Measurements from ENCODE around the gene GRIA1.

The GRIA1 gene

GRCh38 chr5:153749960-153750359, 259.5 kb downstream of the GRIA1 start:
- no peaks in the 10 kb centered on the region for H3K36me3 ChIP-seq (ENCODE audit: control insufficient read depth in 2 of 2, insufficient read depth in 2 of 2, low read length in 2 of 2)
- no peaks in the 10 kb centered on the region for H3K27me3 ChIP-seq (ENCODE audit: control insufficient read depth in 1 of 2, insufficient read depth in 2 of 2, low read length in 2 of 2)
- H3K4me3 ChIP-seq (ENCODE audit: low read length in 2 of 2): no peak overlapping the region
- H3K4me1 ChIP-seq (ENCODE audit: control insufficient read depth, insufficient read depth, low read length): no peaks in the 10 kb centered on the region
- no peak overlapping the region for H3K9ac ChIP-seq (ENCODE audit: low read length in 2 of 2)
- no peak overlapping the region for H3K27ac ChIP-seq (ENCODE audit: low read length)
- H3K9me3 ChIP-seq (ENCODE audit: control insufficient read depth in 2 of 2, low read length in 2 of 2): no peaks in the 10 kb centered on the region

- Histone ChIP-seq H3K27ac (ENCODE audit: low read length) (no peak overlapping the region), H3K36me3 (ENCODE audit: control insufficient read depth in 2 of 2, insufficient read depth in 2 of 2, low read length in 2 of 2) (no peaks in the 10 kb centered on the region), H3K9ac (ENCODE audit: low read length in 2 of 2) (no peak overlapping the region), H3K4me1 (ENCODE audit: control insufficient read depth, insufficient read depth, low read length) (no peaks in the 10 kb centered on the region), H3K9me3 (ENCODE audit: control insufficient read depth in 2 of 2, low read length in 2 of 2) (peaks cover 0 to 3% of the 10 kb centered on the region in 2 donors), H3K27me3 (ENCODE audit: control insufficient read depth in 1 of 2, insufficient read depth in 2 of 2, low read length in 2 of 2) (no peaks in the 10 kb centered on the region), H3K4me3 (ENCODE audit: low read length in 2 of 2) (no peak overlapping the region)
Observed at GRCh38 chr5:153751251-153751650, 260.8 kb downstream of the GRIA1 start.

GRCh38 chr5:153752890-153753289, 262.4 kb downstream of the GRIA1 start:
- no peaks in the 10 kb centered on the region for H3K36me3 ChIP-seq (ENCODE audit: control insufficient read depth in 2 of 2, insufficient read depth in 2 of 2, low read length in 2 of 2)
- H3K9ac ChIP-seq (ENCODE audit: low read length in 2 of 2): no peak overlapping the region
- H3K4me3 ChIP-seq (ENCODE audit: low read length in 2 of 2): no peak overlapping the region
- no peak overlapping the region for H3K27ac ChIP-seq (ENCODE audit: low read length)
- no peaks in the 10 kb centered on the region for H3K27me3 ChIP-seq (ENCODE audit: control insufficient read depth in 1 of 2, insufficient read depth in 2 of 2, low read length in 2 of 2)
- H3K9me3 ChIP-seq (ENCODE audit: control insufficient read depth in 2 of 2, low read length in 2 of 2): peaks cover 2 to 6% of the 10 kb centered on the region in 2 donors
- H3K4me1 ChIP-seq (ENCODE audit: control insufficient read depth, insufficient read depth, low read length): no peaks in the 10 kb centered on the region

- Histone ChIP-seq H3K27me3 (ENCODE audit: control insufficient read depth in 1 of 2, insufficient read depth in 2 of 2, low read length in 2 of 2) (no peaks in the 10 kb centered on the region), H3K4me1 (ENCODE audit: control insufficient read depth, insufficient read depth, low read length) (no peaks in the 10 kb centered on the region), H3K9me3 (ENCODE audit: control insufficient read depth in 2 of 2, low read length in 2 of 2) (peaks cover 2 to 6% of the 10 kb centered on the region in 2 donors), H3K27ac (ENCODE audit: low read length) (no peak overlapping the region), H3K36me3 (ENCODE audit: control insufficient read depth in 2 of 2, insufficient read depth in 2 of 2, low read length in 2 of 2) (no peaks in the 10 kb centered on the region), H3K4me3 (ENCODE audit: low read length in 2 of 2) (no peak overlapping the region), H3K9ac (ENCODE audit: low read length in 2 of 2) (no peak overlapping the region)
Observed at GRCh38 chr5:153753645-153754432, 263.4 kb downstream of the GRIA1 start.

GRCh38 chr5:153755913-153756500, 265.5 kb downstream of the GRIA1 start:
- Histone ChIP-seq H3K9ac (ENCODE audit: low read length in 2 of 2) (no peak overlapping the region), H3K27me3 (ENCODE audit: control insufficient read depth in 1 of 2, insufficient read depth in 2 of 2, low read length in 2 of 2) (no peaks in the 10 kb centered on the region), H3K9me3 (ENCODE audit: control insufficient read depth in 2 of 2, low read length in 2 of 2) (peaks cover 2 to 6% of the 10 kb centered on the region in 2 donors)

GRCh38 chr5:153756540-153756939, 266.1 kb downstream of the GRIA1 start:
- Histone ChIP-seq H3K27ac (ENCODE audit: low read length) (no peak overlapping the region), H3K36me3 (ENCODE audit: control insufficient read depth in 2 of 2, insufficient read depth in 2 of 2, low read length in 2 of 2) (no peaks in the 10 kb centered on the region), H3K9me3 (ENCODE audit: control insufficient read depth in 2 of 2, low read length in 2 of 2) (peaks cover 2 to 6% of the 10 kb centered on the region in 2 donors)

More at GRCh38 chr5:153755913-153756500, 265.5 kb downstream of the GRIA1 start:
- Histone ChIP-seq H3K4me3 (ENCODE audit: low read length in 2 of 2) (no peak overlapping the region), H3K27ac (ENCODE audit: low read length) (no peak overlapping the region), H3K4me1 (ENCODE audit: control insufficient read depth, insufficient read depth, low read length) (no peaks in the 10 kb centered on the region), H3K36me3 (ENCODE audit: control insufficient read depth in 2 of 2, insufficient read depth in 2 of 2, low read length in 2 of 2) (no peaks in the 10 kb centered on the region)

GRCh38 chr5:153765987-153766386, 275.5 kb downstream of the GRIA1 start:
- H3K4me1 ChIP-seq (ENCODE audit: control insufficient read depth, insufficient read depth, low read length): no peaks in the 10 kb centered on the region
- H3K27ac ChIP-seq (ENCODE audit: low read length): no peak overlapping the region
- no peak overlapping the region for H3K9ac ChIP-seq (ENCODE audit: low read length in 2 of 2)
- no peaks in the 10 kb centered on the region for H3K9me3 ChIP-seq (ENCODE audit: control insufficient read depth in 2 of 2, low read length in 2 of 2)
- H3K27me3 ChIP-seq (ENCODE audit: control insufficient read depth in 1 of 2, insufficient read depth in 2 of 2, low read length in 2 of 2): no peaks in the 10 kb centered on the region
- no peak overlapping the region for H3K4me3 ChIP-seq (ENCODE audit: low read length in 2 of 2)
- no peaks in the 10 kb centered on the region for H3K36me3 ChIP-seq (ENCODE audit: control insufficient read depth in 2 of 2, insufficient read depth in 2 of 2, low read length in 2 of 2)

More at GRCh38 chr5:153756540-153756939, 266.1 kb downstream of the GRIA1 start:
- Histone ChIP-seq H3K9ac (ENCODE audit: low read length in 2 of 2) (no peak overlapping the region), H3K4me3 (ENCODE audit: low read length in 2 of 2) (no peak overlapping the region), H3K27me3 (ENCODE audit: control insufficient read depth in 1 of 2, insufficient read depth in 2 of 2, low read length in 2 of 2) (no peaks in the 10 kb centered on the region), H3K4me1 (ENCODE audit: control insufficient read depth, insufficient read depth, low read length) (no peaks in the 10 kb centered on the region)

GRCh38 chr5:153767221-153768188, 277.0 kb downstream of the GRIA1 start:
- Histone ChIP-seq H3K27ac (ENCODE audit: low read length) (no peak overlapping the region), H3K36me3 (ENCODE audit: control insufficient read depth in 2 of 2, insufficient read depth in 2 of 2, low read length in 2 of 2) (no peaks in the 10 kb centered on the region), H3K4me1 (ENCODE audit: control insufficient read depth, insufficient read depth, low read length) (no peaks in the 10 kb centered on the region), H3K9me3 (ENCODE audit: control insufficient read depth in 2 of 2, low read length in 2 of 2) (no peaks in the 10 kb centered on the region), H3K4me3 (ENCODE audit: low read length in 2 of 2) (no peak overlapping the region), H3K9ac (ENCODE audit: low read length in 2 of 2) (no peak overlapping the region), H3K27me3 (ENCODE audit: control insufficient read depth in 1 of 2, insufficient read depth in 2 of 2, low read length in 2 of 2) (no peaks in the 10 kb centered on the region)

GRCh38 chr5:153770066-153770465, 279.6 kb downstream of the GRIA1 start:
- Histone ChIP-seq H3K4me3 (ENCODE audit: low read length in 2 of 2) (no peak overlapping the region), H3K27me3 (ENCODE audit: control insufficient read depth in 1 of 2, insufficient read depth in 2 of 2, low read length in 2 of 2) (no peaks in the 10 kb centered on the region), H3K9me3 (ENCODE audit: control insufficient read depth in 2 of 2, low read length in 2 of 2) (no peaks in the 10 kb centered on the region), H3K9ac (ENCODE audit: low read length in 2 of 2) (no peak overlapping the region), H3K4me1 (ENCODE audit: control insufficient read depth, insufficient read depth, low read length) (no peaks in the 10 kb centered on the region), H3K36me3 (ENCODE audit: control insufficient read depth in 2 of 2, insufficient read depth in 2 of 2, low read length in 2 of 2) (no peaks in the 10 kb centered on the region), H3K27ac (ENCODE audit: low read length) (no peak overlapping the region)

- no peaks in the 10 kb centered on the region for H3K36me3 ChIP-seq (ENCODE audit: control insufficient read depth in 2 of 2, insufficient read depth in 2 of 2, low read length in 2 of 2)
- no peak overlapping the region for H3K4me3 ChIP-seq (ENCODE audit: low read length in 2 of 2)
- H3K27me3 ChIP-seq (ENCODE audit: control insufficient read depth in 1 of 2, insufficient read depth in 2 of 2, low read length in 2 of 2): no peaks in the 10 kb centered on the region
- no peaks in the 10 kb centered on the region for H3K4me1 ChIP-seq (ENCODE audit: control insufficient read depth, insufficient read depth, low read length)
- H3K27ac ChIP-seq (ENCODE audit: low read length): no peak overlapping the region
- H3K9me3 ChIP-seq (ENCODE audit: control insufficient read depth in 2 of 2, low read length in 2 of 2): no peaks in the 10 kb centered on the region
- H3K9ac ChIP-seq (ENCODE audit: low read length in 2 of 2): no peak overlapping the region
Observed at GRCh38 chr5:153774686-153775085, 284.2 kb downstream of the GRIA1 start.
